ENCODE results near the gene DOCK10. TPM values are rescaled to one million over a fixed set of nuclear protein-coding genes. Genes with fewer than 3 reads are reported as not detected.

Gene DOCK10
- polyA plus RNA-seq, 3 donors: 1.8 to 4.0 (median 2.8) TPM

GRCh38 chr2:224729435-224729834 is 312.8 kb downstream of the DOCK10 start:
- H3K27ac ChIP-seq (ENCODE audit: low read depth, low read length): no peak overlapping the region
- WGBS, 3 donors: 44 to 88% (median 86%) methylated on average over 1 of the region's 1 CpG

- WGBS, 3 donors: 85 to 87% (median 86%) methylated on average over 2 of the region's 2 CpGs
- H3K27ac ChIP-seq (ENCODE audit: low read depth, low read length): no peak overlapping the region
Observed at GRCh38 chr2:224724331-224724730, 317.9 kb downstream of the DOCK10 start.

- WGBS, 3 donors: 61 to 69% (median 66%) methylated on average over 2 of the region's 2 CpGs
- no peak overlapping the region for H3K27ac ChIP-seq (ENCODE audit: low read depth, low read length)
Observed at GRCh38 chr2:224723586-224724217, 318.6 kb downstream of the DOCK10 start.

GRCh38 chr2:224722770-224723169 is 319.5 kb downstream of the DOCK10 start:
- 68 to 80% (median 77%) methylated on average over 4 of the region's 4 CpGs for WGBS, 3 donors
- H3K27ac ChIP-seq (ENCODE audit: low read depth, low read length): no peak overlapping the region

GRCh38 chr2:224722250-224722649 is 320.0 kb downstream of the DOCK10 start:
- 70 to 87% (median 81%) methylated on average over 3 of the region's 3 CpGs for WGBS, 3 donors
- H3K27ac ChIP-seq (ENCODE audit: low read depth, low read length): no peak overlapping the region

- no peak overlapping the region for H3K27ac ChIP-seq (ENCODE audit: low read depth, low read length)
- WGBS, 3 donors: 42 to 84% (median 79%) methylated on average over 2 of the region's 2 CpGs
Observed at GRCh38 chr2:224716921-224717320, 325.3 kb downstream of the DOCK10 start.

- 77 to 93% (median 93%) methylated on average over 5 of the region's 5 CpGs for WGBS, 3 donors
- no peak within 1 kb of the TSS for H3K27ac ChIP-seq (ENCODE audit: low read depth, low read length)
Observed at GRCh38 chr2:224716201-224716600, 326.1 kb downstream of the DOCK10 start, which contains the start of gene CCDC195. Gene CCDC195, minus strand, starts transcription at chr2:224716365. Its CDS starts 0 bp downstream, at chr2:224716365.

Measured in adipose tissue (tissue), 3 donors.